HCT116 (cell line): ENCODE measurements around the gene RANBP17. TPM values are rescaled to one million over a fixed set of nuclear protein-coding genes. Genes with fewer than 3 reads are reported as not detected.

Source experiments
- ATAC-seq: fragments of 200-7000 bp; cut with Tn5 transposase; 2 replicates; pipeline ENCODE4 v1.9.1; 2020; ENCODE audit warnings: mild to moderate bottlenecking, moderate library complexity
- BruUV-seq: library from RNA; stranded (reverse); fragments of 400-500 nt; replicated peaks from 2 replicates; lab custom pipeline; 2021; lab: Mats Ljungman, UMichigan
- CTCF ChIA-PET: fragments of 300-600 bp; sonication (Branson Sonifier 250); formaldehyde crosslinking; loops from one replicate; lab custom pipeline; 2021; ENCODE audit warnings: antibody characterized with exemption; lab: Charles Lee
- POLR2A ChIA-PET: fragments of 300-600, 350-600 bp; sonication (Branson Sonifier 250); formaldehyde crosslinking; loops from one replicate; lab custom pipeline; 2021; ENCODE audit warnings: antibody characterized with exemption; lab: Charles Lee
- RAD21 ChIA-PET, 2 experiments: fragments of 300-600 bp; sonication (Branson Sonifier 250); formaldehyde crosslinking; loops; one replicate each; lab custom pipeline; 2023; ENCODE audit warnings: low total read pairs in 2 of 2; ENCODE audit not compliant: uncharacterized antibody in 2 of 2, unreplicated experiment in 2 of 2, low non-redundant PET in 1 of 2; lab: Charles Lee
- DNase-seq: peaks from one replicate; pipeline ENCODE4 v3.0.0-alpha.2; 2010; ENCODE audit warnings: low read depth, low spot score
- H2AFZ ChIP-seq: fragments of 200-600 bp; shearing (Covaris generic), sonication (generic); 2 replicates; pipeline ENCODE4 v1.6.1; 2017; ENCODE audit warnings: low read depth, mixed run types, mixed read lengths, antibody characterized with exemption, low read length; ENCODE audit not compliant: poor library complexity, severe bottlenecking
- H3K27ac ChIP-seq: 2 replicates; pipeline ENCODE4 v1.5.1; 2012; ENCODE audit warnings: low read depth, low read length
- H3K27me3 ChIP-seq: fragments of 200-600 bp; sonication (generic); 2 replicates; pipeline ENCODE4 v1.6.1; 2016; ENCODE audit warnings: mixed run types, low read length, mixed read lengths; ENCODE audit not compliant: insufficient read depth
- H3K36me3 ChIP-seq, 2 experiments: fragments of 200-500 bp in 1 of 2; fragments of 200-600 bp in 1 of 2; sonication (Bioruptor generic) in 1 of 2; sonication (generic) in 1 of 2; 2 replicates each; pipeline versions ENCODE4 v1.5.1 to v1.6.1; 2014 to 2016; ENCODE audit warnings: low read length in 2 of 2, inconsistent platforms in 1 of 2, mixed read lengths in 1 of 2, mixed run types in 1 of 2; ENCODE audit not compliant: insufficient read depth in 2 of 2, control insufficient read depth in 1 of 2
- H3K4me1 ChIP-seq, 2 experiments: fragments of 200-600 bp in 1 of 2; sonication (generic) in 1 of 2; 2 replicates each; pipeline versions ENCODE4 v1.5.1 to v1.6.1; 2012 to 2017; ENCODE audit warnings: low read length in 2 of 2, inconsistent platforms in 1 of 2, mild to moderate bottlenecking in 1 of 2, mixed read lengths in 1 of 2, mixed run types in 1 of 2, moderate library complexity in 1 of 2; ENCODE audit not compliant: insufficient read depth in 2 of 2, control insufficient read depth in 1 of 2
- H3K4me2 ChIP-seq: fragments of 200-600 bp; sonication (generic); 2 replicates; pipeline ENCODE4 v1.6.1; 2017; ENCODE audit warnings: mixed run types, low read length, mixed read lengths
- H3K4me3 ChIP-seq, 2 experiments: fragments of 200-600 bp in 1 of 2; sonication (generic) in 1 of 2; replicated peaks in 1 of 2; 2 replicates each; pipeline ENCODE4 v1.5.1; 2011 to 2016; ENCODE audit warnings: low read length in 2 of 2, control low read depth in 1 of 2, low read depth in 1 of 2, mild to moderate bottlenecking in 1 of 2, mixed read lengths in 1 of 2, mixed run types in 1 of 2
- H3K79me2 ChIP-seq: fragments of 200-600 bp; sonication (generic); 2 replicates; pipeline ENCODE4 v1.6.1; 2017; ENCODE audit warnings: mild to moderate bottlenecking, mixed run types, low read length, moderate library complexity, mixed read lengths; ENCODE audit not compliant: insufficient read depth
- H3K9ac ChIP-seq: fragments of 200-600 bp; sonication (generic); 2 replicates; pipeline ENCODE4 v1.6.1; 2016; ENCODE audit warnings: low read length, mixed read lengths
- H3K9me2 ChIP-seq: fragments of 200-600 bp; sonication (generic), shearing (Covaris generic); 2 replicates; pipeline ENCODE4 v1.6.1; 2017; ENCODE audit warnings: mixed run types, mild to moderate bottlenecking, moderate library complexity; ENCODE audit not compliant: insufficient read depth
- H3K9me3 ChIP-seq, 2 experiments: fragments of 200-500 bp in 1 of 2; fragments of 200-600 bp in 1 of 2; sonication (Bioruptor generic) in 1 of 2; sonication (generic) in 1 of 2; 2 replicates each; pipeline ENCODE4 v1.6.1; 2014 to 2017; ENCODE audit warnings: low read length in 2 of 2, mixed read lengths in 2 of 2, inconsistent platforms in 1 of 2, low read depth in 1 of 2, mild to moderate bottlenecking in 1 of 2, mixed run types in 1 of 2, moderate library complexity in 1 of 2; ENCODE audit not compliant: control insufficient read depth in 1 of 2, insufficient read depth in 1 of 2
- H4K20me1 ChIP-seq: fragments of 200-600 bp; sonication (generic), shearing (Covaris generic); 2 replicates; pipeline ENCODE4 v1.6.1; 2017; ENCODE audit warnings: mixed run types, mild to moderate bottlenecking, moderate library complexity; ENCODE audit not compliant: insufficient read depth
- ELF1 ChIP-seq: IDR thresholded peaks from 2 replicates; pipeline ENCODE4 v1.6.1; 2012; ENCODE audit warnings: low read depth, borderline replicate concordance
- EZH2phosphoT487 ChIP-seq: fragments of 200-600 bp; IDR thresholded peaks from 2 replicates; pipeline ENCODE4 v1.6.1; 2018; ENCODE audit warnings: antibody characterized with exemption, borderline replicate concordance
- POLR2AphosphoS5 ChIP-seq: IDR thresholded peaks from 2 replicates; pipeline ENCODE4 v1.6.1; 2011; ENCODE audit warnings: mild to moderate bottlenecking, low read depth, low read length, moderate library complexity
- SP1 ChIP-seq: IDR thresholded peaks from 2 replicates; pipeline ENCODE4 v1.6.1; 2012; ENCODE audit warnings: low read depth
- SRF ChIP-seq: IDR thresholded peaks from 2 replicates; pipeline ENCODE4 v1.6.1; 2012; ENCODE audit warnings: low read depth
- TCF7L2 ChIP-seq: IDR thresholded peaks from 2 replicates; pipeline ENCODE4 v1.7.0; 2011; ENCODE audit warnings: borderline replicate concordance, inconsistent platforms; ENCODE audit not compliant: insufficient read depth, insufficient read length; ENCODE audit errors: extremely low read depth
- ZFX ChIP-seq: fragments of 450-650 bp; IDR thresholded peaks from 2 replicates; pipeline ENCODE4 v1.6.1; 2017
- intact Hi-C: fragments of 100-400 bp; cut with micrococcal nuclease; formaldehyde crosslinking; loops from 2 replicates; pipeline ENCODE4 v1.10.0; 2022
- total RNA-seq: library from RNA; stranded (reverse); gene quantifications from one replicate; pipeline ENCODE4 v1.2.1, GENCODE V29; 2021; ENCODE audit not compliant: unreplicated experiment
- TF ChIP-seq, protein P1 (sequence below): IDR thresholded peaks from 2 replicates; pipeline ENCODE4 v1.6.1; 2012
- TF ChIP-seq, protein P2 (sequence below): IDR thresholded peaks from 2 replicates; pipeline ENCODE4 v1.6.1; 2012; ENCODE audit warnings: low read depth

Gene RANBP17
- total RNA-seq, 1 experiment from 2014 or later: 18.2 TPM

DNA sequence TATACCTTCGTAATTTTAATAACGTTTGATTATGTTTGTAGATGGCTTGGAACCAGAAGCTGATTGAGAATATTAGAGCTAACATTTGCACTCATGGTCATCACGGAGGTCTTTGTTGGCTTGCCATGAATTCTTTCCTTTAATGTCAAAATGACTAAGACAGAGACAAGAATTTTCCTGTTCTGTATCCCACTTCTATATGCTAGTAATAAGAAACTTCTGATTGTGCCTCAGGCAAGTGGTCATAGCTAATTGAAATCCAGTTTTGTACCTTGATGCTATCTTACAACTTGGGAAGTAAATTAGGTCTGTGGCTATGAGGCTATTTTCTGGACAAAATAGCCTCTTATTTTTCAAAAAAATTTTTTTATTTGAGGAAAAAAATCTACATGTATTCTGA is 167.6 kb downstream of the RANBP17 start:
- Histone ChIP-seq H3K9ac (no peak overlapping the region), H3K4me3 (no peak overlapping the region), H3K79me2 (no peaks in the 10 kb centered on the region), H3K4me1 (no peaks in the 10 kb centered on the region), H3K9me3 (no peaks in the 10 kb centered on the region), H3K4me2 (no peak overlapping the region), H3K36me3 (no peaks in the 10 kb centered on the region), H3K27me3 (no peaks in the 10 kb centered on the region), H4K20me1 (no peaks in the 10 kb centered on the region), H3K9me2 (no peaks in the 10 kb centered on the region), H3K27ac (no peak overlapping the region), H2AFZ (no peak overlapping the region)
- ATAC-seq: no peak
- no TSS peak for BruUV-seq
- ChIA-PET POLR2A (no interaction called here), RAD21 (no interaction called here), CTCF (no interaction called here)
- intact Hi-C loops: no loop called here
- TF ChIP-seq, protein P1, sequence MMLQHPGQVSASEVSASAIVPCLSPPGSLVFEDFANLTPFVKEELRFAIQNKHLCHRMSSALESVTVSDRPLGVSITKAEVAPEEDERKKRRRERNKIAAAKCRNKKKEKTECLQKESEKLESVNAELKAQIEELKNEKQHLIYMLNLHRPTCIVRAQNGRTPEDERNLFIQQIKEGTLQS: no peak
- TF ChIP-seq, protein P2, sequence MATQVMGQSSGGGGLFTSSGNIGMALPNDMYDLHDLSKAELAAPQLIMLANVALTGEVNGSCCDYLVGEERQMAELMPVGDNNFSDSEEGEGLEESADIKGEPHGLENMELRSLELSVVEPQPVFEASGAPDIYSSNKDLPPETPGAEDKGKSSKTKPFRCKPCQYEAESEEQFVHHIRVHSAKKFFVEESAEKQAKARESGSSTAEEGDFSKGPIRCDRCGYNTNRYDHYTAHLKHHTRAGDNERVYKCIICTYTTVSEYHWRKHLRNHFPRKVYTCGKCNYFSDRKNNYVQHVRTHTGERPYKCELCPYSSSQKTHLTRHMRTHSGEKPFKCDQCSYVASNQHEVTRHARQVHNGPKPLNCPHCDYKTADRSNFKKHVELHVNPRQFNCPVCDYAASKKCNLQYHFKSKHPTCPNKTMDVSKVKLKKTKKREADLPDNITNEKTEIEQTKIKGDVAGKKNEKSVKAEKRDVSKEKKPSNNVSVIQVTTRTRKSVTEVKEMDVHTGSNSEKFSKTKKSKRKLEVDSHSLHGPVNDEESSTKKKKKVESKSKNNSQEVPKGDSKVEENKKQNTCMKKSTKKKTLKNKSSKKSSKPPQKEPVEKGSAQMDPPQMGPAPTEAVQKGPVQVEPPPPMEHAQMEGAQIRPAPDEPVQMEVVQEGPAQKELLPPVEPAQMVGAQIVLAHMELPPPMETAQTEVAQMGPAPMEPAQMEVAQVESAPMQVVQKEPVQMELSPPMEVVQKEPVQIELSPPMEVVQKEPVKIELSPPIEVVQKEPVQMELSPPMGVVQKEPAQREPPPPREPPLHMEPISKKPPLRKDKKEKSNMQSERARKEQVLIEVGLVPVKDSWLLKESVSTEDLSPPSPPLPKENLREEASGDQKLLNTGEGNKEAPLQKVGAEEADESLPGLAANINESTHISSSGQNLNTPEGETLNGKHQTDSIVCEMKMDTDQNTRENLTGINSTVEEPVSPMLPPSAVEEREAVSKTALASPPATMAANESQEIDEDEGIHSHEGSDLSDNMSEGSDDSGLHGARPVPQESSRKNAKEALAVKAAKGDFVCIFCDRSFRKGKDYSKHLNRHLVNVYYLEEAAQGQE: no peak
- TF ChIP-seq SRF (no peak), ELF1 (no peak), POLR2AphosphoS5 (no peak), SP1 (no peak), EZH2phosphoT487 (no peak), TCF7L2 (no peak), ZFX (no peak)
- no peak for DNase-seq
